GM23248 (cell line): ENCODE measurements around the gene AEBP1. TPM values are rescaled to one million over a fixed set of nuclear protein-coding genes. Genes with fewer than 3 reads are reported as not detected.

ENCODE experiments used
- DNase-seq: peaks from one replicate; pipeline ENCODE4 v3.0.0-alpha.2; 2015
- H2AFZ ChIP-seq: fragments of 200-600 bp; sonication (generic); 2 replicates; pipeline ENCODE4 v1.6.1; 2016; ENCODE audit warnings: antibody characterized with exemption
- H3F3A ChIP-seq: fragments of 200-600 bp; sonication (generic); 2 replicates; pipeline ENCODE4 v1.6.1; 2016; ENCODE audit warnings: mild to moderate bottlenecking, antibody characterized with exemption, mixed run types; ENCODE audit not compliant: insufficient read depth
- H3K27ac ChIP-seq: fragments of 200-600 bp; sonication (generic); 2 replicates; pipeline ENCODE4 v1.5.1; 2016; ENCODE audit warnings: mild to moderate bottlenecking
- H3K27me3 ChIP-seq: fragments of 200-600 bp; sonication (generic); replicated peaks from 2 replicates; pipeline ENCODE4 v1.6.1; 2016; ENCODE audit warnings: mild to moderate bottlenecking; ENCODE audit not compliant: insufficient read depth
- H3K36me3 ChIP-seq: fragments of 200-600 bp; sonication (generic); 2 replicates; pipeline ENCODE4 v1.6.1; 2016; ENCODE audit warnings: low read depth, mild to moderate bottlenecking
- H3K4me1 ChIP-seq: fragments of 200-600 bp; sonication (generic); 2 replicates; pipeline ENCODE4 v1.6.1; 2016; ENCODE audit warnings: mild to moderate bottlenecking; ENCODE audit not compliant: insufficient read depth
- H3K4me2 ChIP-seq: fragments of 200-600 bp; sonication (generic); one replicate; pipeline ENCODE4 v1.6.1; 2016; ENCODE audit warnings: mild to moderate bottlenecking; ENCODE audit not compliant: unreplicated experiment
- H3K4me3 ChIP-seq: fragments of 200-600 bp; sonication (generic); 2 replicates; pipeline ENCODE4 v1.5.1; 2016; ENCODE audit warnings: mild to moderate bottlenecking
- H3K79me2 ChIP-seq: fragments of 200-600 bp; sonication (generic); 2 replicates; pipeline ENCODE4 v1.6.1; 2016; ENCODE audit warnings: mild to moderate bottlenecking; ENCODE audit not compliant: insufficient read depth
- H3K9ac ChIP-seq: fragments of 200-600 bp; sonication (generic); 2 replicates; pipeline ENCODE4 v1.6.1; 2016; ENCODE audit warnings: mild to moderate bottlenecking
- H3K9me2 ChIP-seq: fragments of 200-600 bp; sonication (generic); 2 replicates; pipeline ENCODE4 v1.6.1; 2016; ENCODE audit warnings: mixed run types, mild to moderate bottlenecking, moderate library complexity; ENCODE audit not compliant: insufficient read depth
- H3K9me3 ChIP-seq: fragments of 200-600 bp; sonication (generic); one replicate; pipeline ENCODE4 v1.6.1; 2017; ENCODE audit warnings: low read depth
- H4K20me1 ChIP-seq: fragments of 200-600 bp; sonication (generic); 2 replicates; pipeline ENCODE4 v1.6.0; 2016; ENCODE audit not compliant: insufficient read depth
- EZH2 ChIP-seq: fragments of 200-600 bp; sonication (generic); IDR thresholded peaks from 2 replicates; pipeline ENCODE4 v1.6.1; 2018; ENCODE audit warnings: antibody characterized with exemption, mild to moderate bottlenecking; ENCODE audit not compliant: insufficient read depth, poor library complexity, severe bottlenecking
- EZH2phosphoT487 ChIP-seq: fragments of 200-600 bp; sonication (generic); IDR thresholded peaks from 2 replicates; pipeline ENCODE4 v1.6.1; 2018; ENCODE audit warnings: antibody characterized with exemption, moderate library complexity, mild to moderate bottlenecking, low read depth; ENCODE audit not compliant: insufficient read depth
- WGBS, 2 experiments: methylation state at CpG; one replicate each; pipeline ENCODE4 v1.1.6; 2015 to 2017; ENCODE audit warnings: low lambda C conversion rate in 2 of 2, low coverage in 1 of 2; ENCODE audit errors: missing lambda C conversion rate in 2 of 2; 5-methylcytosine and 5-hydroxymethylcytosine counted together
- in situ Hi-C: fragments of 300-500 bp; cut with MboI; formaldehyde crosslinking; loops from 2 replicates; pipeline ENCODE4 v1.15.0; 2020
- polyA plus RNA-seq: library from polyadenylated mRNA; unstranded; fragments of >200 nt; fragmentation: Nextera tagmentation; extraction: Ambion mirVana; gene quantifications from 2 replicates; pipeline ENCODE4 v1.2.1, GENCODE V29; 2016
- total RNA-seq: library from RNA; depleted of rRNA; stranded (reverse); fragments of >200 nt; shearing (Covaris generic); gene quantifications from 2 replicates; pipeline ENCODE4 v1.2.3, GENCODE V29; 2014

Gene AEBP1
- total and polyA plus RNA-seq, 2 experiments from 2014 or later, result 46.6 to 53.0 TPM

- in situ Hi-C loops, result no loop called here
Measured at GRCh38 chr7:44156453-44157010, 52.4 kb downstream of the AEBP1 start.

GRCh38 chr7:44157116-44158080, 53.3 kb downstream of the AEBP1 start:
- H3K9me3 ChIP-seq, result no peaks in the 10 kb centered on the region
- no peak overlapping the region for H3K9ac ChIP-seq
- no peaks in the 10 kb centered on the region for H4K20me1 ChIP-seq
- H3K4me1 ChIP-seq, result peaks cover 4% of the 10 kb centered on the region; the same call in 1 of the 2 replicates
- in situ Hi-C loops, result no loop called here
- no peak overlapping the region for H3K4me2 ChIP-seq
- no peaks in the 10 kb centered on the region for H3K27me3 ChIP-seq
- no peak overlapping the region for H3K27ac ChIP-seq
- H3K79me2 ChIP-seq, result no peaks in the 10 kb centered on the region
- no peak overlapping the region for H3K4me3 ChIP-seq
- H3F3A ChIP-seq, result 0 out of 2 replicates have a peak, but pooled peaks cover 2% of the 10 kb centered on the region
- DNase-seq, result no peak
- no peaks in the 10 kb centered on the region for H3K36me3 ChIP-seq
- WGBS, 2 experiments, result 72 to 77% methylated on average over 13 to 15 of the region's 15 CpGs
- no peak for TF ChIP-seq EZH2
- TF ChIP-seq EZH2phosphoT487, result no peak
- no peaks in the 10 kb centered on the region for H3K9me2 ChIP-seq
- no peak overlapping the region for H2AFZ ChIP-seq

More at GRCh38 chr7:44156453-44157010, 52.4 kb downstream of the AEBP1 start:
- 42 to 57% methylated on average over 4 of the region's 4 CpGs for WGBS, 2 experiments
- no peaks in the 10 kb centered on the region for H3K9me2 ChIP-seq
- TF ChIP-seq EZH2 (no peak), EZH2phosphoT487 (no peak)
- H3K36me3 ChIP-seq, result no peaks in the 10 kb centered on the region
- no peaks in the 10 kb centered on the region for H3K4me1 ChIP-seq
- H3K4me2 ChIP-seq, result no peak overlapping the region
- no peak overlapping the region for H2AFZ ChIP-seq
- no peaks in the 10 kb centered on the region for H3K27me3 ChIP-seq
- no peaks in the 10 kb centered on the region for H3K79me2 ChIP-seq
- DNase-seq, result no peak
- H3K4me3 ChIP-seq, result no peak overlapping the region
- no peaks in the 10 kb centered on the region for H3F3A ChIP-seq
- H3K9ac ChIP-seq, result no peak overlapping the region
- H3K9me3 ChIP-seq, result no peaks in the 10 kb centered on the region
- no peak overlapping the region for H3K27ac ChIP-seq
- no peaks in the 10 kb centered on the region for H4K20me1 ChIP-seq

- DNase-seq, result no peak
- H3K4me1 ChIP-seq, result peaks cover 12% of the 10 kb centered on the region
- H3K4me3 ChIP-seq, result no peak overlapping the region
- no peaks in the 10 kb centered on the region for H3K9me3 ChIP-seq
- in situ Hi-C loops, result no loop called here
- no peaks in the 10 kb centered on the region for H3K36me3 ChIP-seq
- 68 to 69% methylated on average over 10 of the region's 10 CpGs for WGBS, 2 experiments
- no peaks in the 10 kb centered on the region for H3K9me2 ChIP-seq
- H2AFZ ChIP-seq, result no peak overlapping the region
- no peak overlapping the region for H3K9ac ChIP-seq
- no peaks in the 10 kb centered on the region for H3K27me3 ChIP-seq
- H3K4me2 ChIP-seq, result no peak overlapping the region
- H3F3A ChIP-seq, result peaks cover 11% of the 10 kb centered on the region
- H3K27ac ChIP-seq, result no peak overlapping the region
- H3K79me2 ChIP-seq, result no peaks in the 10 kb centered on the region
- TF ChIP-seq EZH2, result no peak
- H4K20me1 ChIP-seq, result no peaks in the 10 kb centered on the region
Measured at GRCh38 chr7:44158096-44158872, 54.1 kb downstream of the AEBP1 start.

- H3K27me3 ChIP-seq, result no peaks in the 10 kb centered on the region
- in situ Hi-C loops, result no loop called here
- no peaks in the 10 kb centered on the region for H3K79me2 ChIP-seq
- no peak for TF ChIP-seq EZH2phosphoT487
- no peak for TF ChIP-seq EZH2
- no peak for DNase-seq
- H2AFZ ChIP-seq, result no peak overlapping the region
- H3K9ac ChIP-seq, result no peak overlapping the region
- H4K20me1 ChIP-seq, result no peaks in the 10 kb centered on the region
- H3K36me3 ChIP-seq, result no peaks in the 10 kb centered on the region
- H3F3A ChIP-seq, result peaks cover 17% of the 10 kb centered on the region
- no peak overlapping the region for H3K27ac ChIP-seq
- H3K9me2 ChIP-seq, result no peaks in the 10 kb centered on the region
- H3K4me3 ChIP-seq, result no peak overlapping the region
- no peaks in the 10 kb centered on the region for H3K9me3 ChIP-seq
- no peak overlapping the region for H3K4me2 ChIP-seq
- WGBS, 2 experiments, result 88 to 89% methylated on average over 12 of the region's 12 CpGs
- H3K4me1 ChIP-seq, result peaks cover 18% of the 10 kb centered on the region
Measured at GRCh38 chr7:44158873-44159631, 54.9 kb downstream of the AEBP1 start.
